MG63 (cell line): Measurements from ENCODE around the gene CCNF. TPM values are rescaled to one million over a fixed set of nuclear protein-coding genes. Genes with fewer than 3 reads are reported as not detected.
"Not testable (repeated sequence)": the region's sequence is repeated elsewhere in the genome, so short reads cannot be mapped to it uniquely, and the experiment has no call there.

Experiments
- DNase-seq: peaks from one replicate; pipeline ENCODE4 v3.0.0-alpha.2; 2020
- H3K27me3 ChIP-seq: fragments of 250-450 bp; sonication (Bioruptor Pico); 2 replicates; pipeline ENCODE4 v1.5.1; 2020; ENCODE audit warnings: mild to moderate bottlenecking, moderate library complexity
- H3K36me3 ChIP-seq: fragments of 250-450 bp; sonication (Bioruptor Pico); 2 replicates; pipeline ENCODE4 v1.5.1; 2020; ENCODE audit warnings: mild to moderate bottlenecking, moderate library complexity
- H3K4me3 ChIP-seq: fragments of 250-450 bp; sonication (Bioruptor Pico); 2 replicates; pipeline ENCODE4 v1.5.1; 2020; ENCODE audit warnings: mild to moderate bottlenecking, moderate library complexity
- H3K9me3 ChIP-seq: fragments of 250-450 bp; sonication (Bioruptor Pico); 2 replicates; pipeline ENCODE4 v1.5.1; 2020; ENCODE audit warnings: mild to moderate bottlenecking, moderate library complexity
- total RNA-seq: library from RNA; depleted of rRNA; stranded (reverse); fragments of >200 nt; shearing (Covaris generic); gene quantifications from 2 replicates; pipeline ENCODE4 v1.2.3, GENCODE V29; 2014; ENCODE audit warnings: low replicate concordance

CCNF gene
- total RNA-seq, 1 experiment from 2014 or later, result 35.9 TPM

DNA sequence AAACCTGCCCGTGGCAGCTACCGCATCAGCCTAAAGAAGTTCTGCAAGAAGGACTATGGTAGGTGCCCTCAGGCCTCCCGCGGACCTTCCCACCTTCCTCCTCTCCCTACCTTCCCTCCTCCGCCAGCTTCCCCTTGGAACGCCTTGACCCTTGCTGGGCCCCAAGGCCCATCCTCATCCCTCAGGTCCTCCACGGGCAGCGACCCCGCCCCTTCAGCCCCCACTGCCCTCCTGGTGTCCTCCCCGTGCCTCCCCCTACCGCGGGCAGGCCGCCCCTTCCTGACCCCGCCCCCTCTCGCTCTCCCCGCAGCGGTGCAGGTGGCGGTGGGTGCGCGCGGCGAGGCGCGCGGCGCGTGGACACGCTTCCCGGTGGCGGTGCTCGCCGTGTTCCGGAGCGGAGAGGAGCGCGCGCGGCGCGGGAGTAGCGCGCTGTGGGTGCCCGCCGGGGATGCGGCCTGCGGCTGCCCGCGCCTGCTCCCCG lies 44.2 kb downstream of the CCNF start:
- H3K36me3 ChIP-seq, result no peaks in the 10 kb centered on the region
- H3K9me3 ChIP-seq, result no peaks in the 10 kb centered on the region
- no peaks in the 10 kb centered on the region for H3K27me3 ChIP-seq
- H3K4me3 ChIP-seq, result peak overlapping the region; percentile 27; the same call in 1 of the 2 replicates
- DNase-seq, result no peak

DNA sequence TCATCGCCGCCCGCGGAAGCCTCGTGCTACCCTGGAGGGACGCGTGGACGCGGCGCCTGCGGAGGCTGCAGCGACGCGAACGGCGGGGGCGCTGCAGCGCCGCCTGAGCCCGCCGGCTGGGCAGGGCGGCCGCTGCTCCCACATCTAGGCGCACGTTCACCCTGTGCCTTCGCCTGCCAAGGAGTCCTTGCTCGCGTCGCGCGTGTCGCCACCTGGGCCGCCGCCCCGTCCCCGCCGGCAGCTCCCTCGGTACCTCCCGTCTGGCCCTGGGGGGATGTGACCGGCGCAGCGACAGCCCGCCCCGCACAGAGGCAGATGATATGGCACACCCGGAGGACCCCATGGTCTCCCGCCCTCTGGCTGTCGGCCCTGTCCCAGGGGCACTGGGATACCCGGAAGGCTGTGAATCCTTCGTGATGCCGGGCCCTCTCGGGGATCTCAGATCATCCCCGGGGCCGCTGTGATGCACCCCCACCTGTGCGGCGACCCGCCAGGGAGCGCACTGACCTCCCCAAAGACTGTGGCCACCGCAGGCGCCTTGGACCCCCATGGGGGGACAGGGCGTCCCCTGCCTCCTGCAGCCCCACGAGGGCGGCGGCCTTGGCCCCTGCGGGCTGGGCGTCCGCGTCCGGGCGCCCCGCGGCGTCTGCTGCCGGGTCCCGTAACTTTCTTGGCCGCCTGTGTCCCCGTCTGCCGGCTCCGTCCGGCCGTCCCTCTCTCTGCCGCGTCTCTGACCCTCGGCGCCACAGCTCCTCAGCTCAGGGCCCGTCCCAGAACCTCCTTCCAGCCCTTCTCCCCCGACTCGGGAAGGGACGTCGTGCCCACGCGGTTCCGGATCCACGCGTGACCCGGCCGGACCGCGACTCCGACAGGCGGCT lies 45.0 kb downstream of the CCNF start:
- no peaks in the 10 kb centered on the region for H3K36me3 ChIP-seq
- peak; percentile 51 for DNase-seq

DNA sequence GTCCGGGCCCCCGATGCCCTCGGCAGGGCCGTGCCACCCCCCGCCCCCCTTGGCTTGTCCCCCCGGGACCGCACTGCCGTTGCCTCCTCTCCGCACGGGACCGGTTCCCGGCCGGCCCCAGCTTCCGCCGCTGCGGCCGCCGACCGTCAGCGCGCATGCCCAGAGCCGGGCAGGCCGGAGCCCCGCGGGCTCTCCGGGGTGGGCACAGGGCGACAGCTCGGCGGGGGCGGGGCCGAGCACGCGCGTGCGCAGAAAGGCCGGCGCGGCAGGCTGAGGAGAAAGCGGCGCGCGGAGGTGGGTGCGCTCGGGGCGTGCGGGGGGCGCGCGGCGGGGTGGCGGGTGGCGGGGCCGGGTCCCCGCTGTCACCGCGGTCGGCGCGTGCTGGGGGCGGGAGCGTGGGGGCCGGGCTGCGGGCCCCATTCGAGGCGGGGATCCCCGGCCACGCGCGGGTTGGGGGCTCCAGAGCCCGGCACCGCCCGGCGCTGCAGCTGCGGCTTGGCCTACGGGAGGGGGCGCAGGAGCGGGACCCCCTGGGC lies 45.7 kb downstream of the CCNF start, which contains the start of gene TBC1D24:
Gene TBC1D24 (plus strand): TSS at position 251 of the 536 bp plus-strand sequence. CDS start 21,022 bp downstream, outside the sequence.
- peak within 1 kb of the TSS; percentile 84 for H3K4me3 ChIP-seq
- DNase-seq, result peak; percentile 89
- no peaks in the 10 kb centered on the region for H3K9me3 ChIP-seq
- H3K27me3 ChIP-seq, result no peaks in the 10 kb centered on the region
- H3K36me3 ChIP-seq, result no peaks in the 10 kb centered on the region

More for the DNA sequence above, 45.0 kb downstream of the CCNF start:
- Histone ChIP-seq H3K4me3 (peak overlapping the region; percentile 84), H3K9me3 (no peaks in the 10 kb centered on the region), H3K27me3 (no peaks in the 10 kb centered on the region)

DNA sequence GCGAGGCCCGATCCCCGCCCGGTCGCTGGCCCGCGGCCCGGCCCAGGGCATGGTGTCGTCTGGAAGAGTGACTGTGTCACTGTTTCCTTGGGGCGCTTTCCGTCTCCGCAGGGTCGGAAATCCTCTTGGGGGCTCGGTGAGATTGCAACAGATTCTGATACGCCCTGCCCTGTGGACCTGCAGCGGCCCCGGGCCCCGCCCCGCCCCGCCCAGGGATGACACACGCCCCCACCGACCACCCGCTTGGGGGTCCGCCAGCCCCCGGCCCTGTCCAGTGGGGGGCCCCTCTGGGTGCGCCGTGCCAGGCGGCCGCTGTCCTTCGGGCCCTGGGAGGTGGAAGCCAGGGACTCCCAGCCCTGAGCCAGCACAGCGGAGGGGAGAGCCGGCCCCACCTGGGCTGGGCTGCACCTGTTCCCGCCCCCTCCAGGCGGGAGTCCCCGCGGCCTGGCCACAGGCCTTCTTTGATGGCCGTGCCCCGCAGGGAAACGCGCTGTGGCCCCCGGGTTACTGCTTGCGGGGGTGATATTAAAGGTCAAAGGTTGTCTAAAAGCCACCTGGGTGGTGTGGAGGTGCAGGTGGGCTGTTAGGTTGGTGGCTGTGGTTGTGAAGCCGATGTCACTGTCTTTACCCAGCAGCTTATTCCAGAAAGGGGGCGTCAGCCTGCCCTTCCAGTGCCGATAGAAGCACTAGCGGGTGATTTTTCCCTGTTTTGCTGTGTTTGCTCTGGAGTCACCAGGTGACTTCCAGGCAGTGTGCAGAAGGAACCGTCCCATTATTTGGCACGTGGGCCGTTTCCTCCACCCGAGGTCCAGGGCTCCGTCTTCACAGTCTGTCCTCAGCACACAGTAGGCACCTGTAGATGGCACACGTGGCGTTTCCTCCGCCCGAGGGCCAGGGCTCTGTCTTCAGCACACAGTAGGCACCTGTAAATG lies 46.4 kb downstream of the CCNF start:
- Histone ChIP-seq H3K27me3 (no peaks in the 10 kb centered on the region), H3K9me3 (no peaks in the 10 kb centered on the region), H3K4me3 (peak overlapping the region; percentile 53), H3K36me3 (no peaks in the 10 kb centered on the region)
- DNase-seq, result no peak

DNA sequence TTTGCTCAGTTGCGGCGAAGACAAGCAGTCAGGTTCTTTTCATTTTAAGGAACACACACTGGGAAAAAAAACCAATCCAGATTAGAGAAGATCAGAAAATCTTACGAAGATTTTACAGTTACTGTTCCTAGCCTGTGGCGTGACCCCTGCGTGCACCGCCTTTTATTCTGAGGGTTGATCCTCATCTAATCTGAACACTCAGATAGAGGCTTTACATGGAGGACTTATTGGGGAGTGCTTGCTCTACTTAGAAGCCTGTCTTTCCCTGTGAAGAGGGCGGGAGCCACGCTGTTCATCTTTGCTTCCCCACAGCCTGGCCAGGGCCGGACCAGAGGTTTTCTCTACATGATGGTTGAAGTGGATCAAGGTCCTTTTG lies 47.1 kb downstream of the CCNF start:
- no peaks in the 10 kb centered on the region for H3K9me3 ChIP-seq
- DNase-seq, result no peak
- H3K36me3 ChIP-seq, result no peaks in the 10 kb centered on the region
- no peaks in the 10 kb centered on the region for H3K27me3 ChIP-seq
- H3K4me3 ChIP-seq, result no peak overlapping the region

DNA sequence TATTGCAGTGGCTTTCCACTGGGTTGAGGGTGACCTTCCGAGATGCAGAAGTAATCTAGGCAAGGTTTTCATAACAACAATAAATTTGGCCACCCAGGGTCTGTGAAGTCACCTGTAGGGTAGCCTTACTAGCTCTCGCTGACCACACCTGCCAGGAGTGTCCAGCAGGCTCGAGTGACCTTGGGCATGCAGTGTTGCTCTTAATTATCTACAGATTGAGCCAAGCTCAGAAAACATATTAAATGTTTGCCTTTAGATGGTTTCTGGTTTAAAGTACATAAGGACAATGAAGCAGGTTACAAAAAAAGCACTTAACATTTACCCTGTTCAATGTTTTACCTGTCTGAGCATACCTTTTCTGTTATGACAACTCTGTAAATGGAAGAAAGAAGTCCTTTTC lies 47.5 kb downstream of the CCNF start:
- DNase-seq, result no peak
- Histone ChIP-seq H3K27me3 (no peaks in the 10 kb centered on the region), H3K36me3 (no peaks in the 10 kb centered on the region), H3K4me3 (no peak overlapping the region), H3K9me3 (no peaks in the 10 kb centered on the region)

DNA sequence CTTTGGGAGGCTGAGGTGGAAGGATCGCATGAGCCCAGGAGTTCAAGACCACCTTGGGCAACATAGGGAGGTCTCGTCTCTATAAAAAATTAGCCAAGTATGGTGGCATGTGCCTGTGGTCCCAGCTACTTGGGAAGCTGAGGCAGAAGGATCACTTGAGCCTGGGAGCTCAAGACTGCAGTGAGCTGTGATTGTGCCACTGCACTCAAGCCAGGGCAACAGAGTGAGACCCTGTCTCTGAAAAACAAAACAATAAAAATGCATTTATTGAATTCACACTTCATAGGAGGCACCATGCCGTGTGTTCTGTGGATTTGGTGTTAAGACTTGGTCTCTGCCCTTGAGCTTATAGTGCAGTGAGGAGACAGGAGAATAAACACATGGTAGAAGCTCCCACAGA lies 48.1 kb downstream of the CCNF start:
- Histone ChIP-seq H3K36me3 (no peaks in the 10 kb centered on the region), H3K9me3 (no peaks in the 10 kb centered on the region), H3K4me3 (no peak overlapping the region), H3K27me3 (no peaks in the 10 kb centered on the region)
- no peak for DNase-seq

DNA sequence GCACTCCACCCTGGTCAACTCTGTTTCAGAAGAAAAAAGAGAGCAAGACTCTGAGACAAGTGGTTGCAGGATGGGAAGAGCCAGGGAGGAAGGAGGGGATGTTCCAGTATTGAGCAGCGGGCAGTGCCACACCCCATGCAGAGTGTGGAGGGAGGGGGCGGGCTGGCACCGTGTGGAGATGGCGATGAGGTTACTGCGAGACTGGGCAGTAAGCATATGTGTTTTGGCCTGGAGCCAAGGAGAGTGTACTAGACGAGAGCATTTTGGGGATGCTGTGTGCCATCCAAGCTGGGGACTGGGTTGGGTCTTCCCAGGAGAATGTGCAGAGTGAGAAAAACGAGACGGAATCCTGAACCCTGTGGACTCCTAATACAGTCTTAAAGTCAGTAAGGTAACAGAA lies 49.0 kb downstream of the CCNF start:
- Histone ChIP-seq H3K9me3 (no peaks in the 10 kb centered on the region), H3K36me3 (no peaks in the 10 kb centered on the region)

DNA sequence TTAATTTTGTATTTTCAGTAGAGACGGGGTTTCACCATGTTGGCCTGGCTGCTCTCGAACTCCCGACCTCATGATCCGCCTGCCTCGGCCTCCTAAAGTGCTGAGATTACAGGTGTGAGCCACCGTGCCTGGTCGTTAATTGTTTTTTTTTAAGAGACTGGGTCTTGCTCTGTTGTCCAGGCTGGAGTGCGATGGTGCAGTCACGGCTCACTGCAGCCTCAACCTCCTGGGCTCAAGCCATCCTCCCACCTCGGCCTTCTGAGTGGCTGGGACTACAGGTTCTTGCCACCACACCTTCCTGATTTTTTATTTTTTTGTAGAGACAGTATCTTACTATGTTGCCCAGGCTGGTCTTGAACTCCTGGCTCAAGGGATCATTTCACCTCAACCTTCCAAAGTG lies 50.7 kb downstream of the CCNF start:
- H3K9me3 ChIP-seq, H3K27me3 ChIP-seq, H3K4me3 ChIP-seq, H3K36me3 ChIP-seq, DNase-seq: not testable (repeated sequence)

More for the DNA sequence above, 49.0 kb downstream of the CCNF start:
- no peak for DNase-seq
- H3K4me3 ChIP-seq, result no peak overlapping the region
- no peaks in the 10 kb centered on the region for H3K27me3 ChIP-seq

DNA sequence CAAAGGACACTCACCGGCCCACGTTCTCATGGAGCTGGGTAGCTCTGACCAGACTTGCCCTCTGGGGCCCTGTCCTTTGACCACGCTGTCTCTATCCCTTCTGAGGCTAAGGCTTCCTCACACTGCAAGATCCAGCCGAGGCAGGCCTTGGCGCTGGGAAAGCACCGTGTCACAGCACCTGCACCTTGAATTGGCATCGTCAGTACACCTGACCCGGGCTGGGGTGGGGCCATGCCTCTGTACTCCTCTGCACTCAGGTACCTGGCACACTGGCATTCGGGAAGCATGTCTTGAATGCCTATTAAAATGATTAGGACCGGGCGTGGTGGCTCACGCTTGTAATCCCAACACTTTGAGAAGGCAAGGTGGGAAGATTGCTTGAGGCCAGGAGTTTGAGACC lies 51.7 kb downstream of the CCNF start:
- no peaks in the 10 kb centered on the region for H3K9me3 ChIP-seq
- no peak for DNase-seq
- no peaks in the 10 kb centered on the region for H3K27me3 ChIP-seq
- no peaks in the 10 kb centered on the region for H3K36me3 ChIP-seq
- H3K4me3 ChIP-seq, result no peak overlapping the region

DNA sequence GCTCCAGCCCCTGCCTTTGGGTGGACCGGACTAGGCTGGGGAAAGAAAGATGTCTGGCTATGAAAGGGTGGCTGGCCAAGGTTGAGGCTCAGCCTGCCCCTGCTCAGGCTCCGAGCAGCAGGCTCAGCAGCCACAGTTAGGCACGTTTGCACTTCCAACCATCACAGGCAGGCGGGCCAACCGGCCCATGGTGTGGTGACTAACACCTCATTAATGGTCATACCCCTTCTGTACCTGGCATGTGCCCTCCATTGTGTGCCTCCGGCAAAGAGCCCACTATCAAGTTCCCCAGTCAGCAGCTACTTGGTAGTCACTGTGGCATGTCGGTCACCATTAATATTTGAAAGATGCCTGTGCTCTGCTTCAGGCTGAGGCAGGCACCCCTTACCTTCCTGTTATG lies 52.4 kb downstream of the CCNF start:
- no peaks in the 10 kb centered on the region for H3K9me3 ChIP-seq
- no peak for DNase-seq
- no peaks in the 10 kb centered on the region for H3K36me3 ChIP-seq
- H3K4me3 ChIP-seq, result no peak overlapping the region
- no peaks in the 10 kb centered on the region for H3K27me3 ChIP-seq

DNA sequence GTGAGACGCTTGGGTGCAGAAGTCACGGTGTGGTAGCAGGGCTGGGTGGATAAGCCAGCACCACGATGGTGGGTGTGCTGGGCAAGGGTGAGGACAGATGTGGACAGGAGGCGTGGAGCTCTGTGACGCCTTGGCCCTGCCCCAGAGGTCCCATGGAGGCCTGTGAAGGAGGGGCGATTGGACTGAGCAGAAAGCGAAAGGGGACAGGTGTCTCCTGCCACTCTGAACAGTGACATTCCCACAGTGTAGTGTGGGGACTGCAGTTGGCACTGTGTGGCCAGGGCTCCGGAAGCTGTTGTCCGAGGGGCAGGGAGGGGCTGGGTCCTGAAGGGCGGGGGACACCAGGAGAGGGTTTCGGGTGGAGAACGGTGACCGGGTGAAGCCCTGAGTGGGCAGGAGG lies 53.0 kb downstream of the CCNF start:
- DNase-seq, result no peak
- no peak overlapping the region for H3K4me3 ChIP-seq
- H3K27me3 ChIP-seq, result no peaks in the 10 kb centered on the region
- no peaks in the 10 kb centered on the region for H3K9me3 ChIP-seq
- no peaks in the 10 kb centered on the region for H3K36me3 ChIP-seq

DNA sequence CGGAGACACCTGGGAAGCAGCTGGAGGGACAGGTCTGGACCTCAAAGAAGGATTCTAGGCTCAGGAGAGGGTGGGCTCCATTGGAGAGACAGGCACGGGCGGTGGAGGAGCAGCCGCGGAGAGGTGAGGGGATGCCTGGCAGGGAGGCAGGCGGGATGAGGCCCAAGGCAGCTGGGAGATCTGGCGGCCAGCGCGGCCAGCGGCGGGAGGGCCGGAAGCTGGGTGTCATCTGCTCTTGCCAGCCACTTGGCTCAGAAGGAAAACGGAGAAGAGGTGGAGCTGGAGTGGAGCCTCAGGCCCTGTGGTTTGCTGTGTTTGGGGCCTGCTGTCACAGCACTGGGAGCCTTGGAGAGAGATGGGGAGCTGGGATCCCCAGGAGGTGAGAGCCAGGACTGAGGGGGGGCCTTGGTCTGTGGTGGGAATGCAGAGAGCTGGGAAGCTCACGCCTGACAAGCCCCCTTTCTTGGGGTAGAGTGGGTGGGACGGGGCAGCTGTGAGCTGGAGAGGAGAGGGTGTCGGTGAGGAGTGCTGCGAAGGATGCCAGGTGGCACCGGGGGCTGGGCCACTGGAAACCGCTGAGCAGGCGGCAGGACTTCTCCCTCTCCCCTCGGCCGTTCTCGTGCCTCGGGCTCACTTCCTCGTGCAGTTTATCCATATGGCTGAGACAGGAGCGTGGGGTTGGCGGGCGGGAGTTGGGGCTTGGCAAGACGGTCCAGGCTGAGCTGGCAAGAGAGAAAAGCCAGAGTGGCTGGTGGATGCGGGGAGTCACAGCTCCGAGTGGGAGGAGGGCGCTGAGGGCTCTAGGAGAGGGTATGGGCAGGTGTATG lies 53.7 kb downstream of the CCNF start:
- no peaks in the 10 kb centered on the region for H3K27me3 ChIP-seq
- H3K4me3 ChIP-seq, result no peak overlapping the region
- DNase-seq, result peak; percentile 80
- no peaks in the 10 kb centered on the region for H3K9me3 ChIP-seq
- H3K36me3 ChIP-seq, result no peaks in the 10 kb centered on the region

DNA sequence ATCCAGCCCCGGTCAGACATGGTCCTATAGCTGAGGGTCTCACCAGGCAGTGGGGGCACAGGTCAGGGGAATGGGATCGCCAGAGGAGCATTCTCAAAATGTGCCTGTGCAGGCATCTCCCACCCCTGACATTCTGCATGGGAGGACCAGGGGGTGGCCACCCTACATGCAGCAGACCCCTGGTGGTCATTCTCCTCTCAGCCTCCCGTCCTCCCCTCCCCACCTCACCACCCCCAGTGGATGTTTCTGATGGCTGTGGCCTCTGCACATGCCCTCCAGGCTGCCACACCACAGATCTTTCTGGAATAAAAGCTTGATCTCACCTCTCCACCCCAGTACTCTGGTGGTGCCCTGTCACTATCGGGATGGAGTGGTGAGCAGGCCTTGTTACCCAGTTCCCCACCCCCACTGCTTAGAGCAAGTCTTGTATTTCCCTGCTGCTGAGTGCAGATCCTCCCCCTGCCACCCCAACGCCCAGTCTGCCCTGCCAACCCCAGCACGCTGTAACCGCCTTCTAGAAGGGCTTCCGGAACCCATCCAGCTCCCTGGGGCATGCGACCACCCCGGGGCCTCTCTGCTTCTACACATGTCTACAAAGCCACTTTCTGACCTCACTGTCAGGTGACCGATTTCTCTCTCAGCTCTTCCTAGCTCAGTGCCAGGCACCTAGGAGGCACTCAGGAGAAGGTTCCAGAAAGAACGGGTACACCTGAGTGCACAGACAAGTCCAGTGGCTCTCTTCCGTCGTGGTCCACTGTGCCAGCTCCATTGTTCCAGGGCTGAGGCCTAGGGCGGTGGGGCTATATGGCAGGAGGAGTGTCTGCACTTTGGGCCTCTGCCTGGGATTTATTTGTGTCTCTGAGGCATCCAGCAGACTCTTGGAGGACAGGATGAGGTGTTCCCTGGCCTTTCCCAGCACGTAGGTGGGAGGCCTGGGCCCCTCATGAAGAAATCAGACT lies 55.0 kb downstream of the CCNF start:
- Histone ChIP-seq H3K4me3 (no peak overlapping the region), H3K27me3 (no peaks in the 10 kb centered on the region), H3K36me3 (no peaks in the 10 kb centered on the region), H3K9me3 (no peaks in the 10 kb centered on the region)
- DNase-seq, result no peak

DNA sequence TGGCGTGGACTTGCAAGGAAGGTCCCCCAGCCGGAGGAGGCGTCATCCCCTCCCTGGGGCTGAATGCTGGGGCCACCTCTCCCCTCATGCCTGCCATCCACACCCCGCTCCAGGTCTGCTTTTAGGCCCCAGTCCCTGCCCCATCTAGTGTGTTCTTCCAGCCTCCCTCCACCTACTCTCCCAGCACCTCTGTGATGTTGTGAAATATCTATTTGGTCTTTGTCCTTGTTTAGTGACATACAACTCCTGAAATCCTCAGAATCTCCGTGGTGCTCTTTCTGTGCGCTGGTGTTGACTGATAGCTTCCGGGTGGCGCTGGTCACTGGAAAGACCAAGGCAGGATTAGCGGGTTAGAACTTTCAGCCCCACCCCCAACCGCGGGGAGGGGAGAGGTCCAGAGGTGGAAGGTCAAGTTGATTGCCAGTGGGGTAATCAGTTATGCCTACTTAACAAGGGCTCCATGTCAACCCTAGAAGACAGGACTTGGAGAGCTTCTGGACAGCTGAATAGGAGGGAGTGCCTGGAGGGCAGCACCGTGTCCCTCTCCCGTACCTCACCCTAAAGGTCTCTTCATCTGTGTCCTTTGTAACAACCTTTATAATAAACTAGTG lies 55.8 kb downstream of the CCNF start:
- no peak for DNase-seq

More for the DNA sequence above, 55.8 kb downstream of the CCNF start:
- no peaks in the 10 kb centered on the region for H3K9me3 ChIP-seq
- H3K36me3 ChIP-seq, result no peaks in the 10 kb centered on the region
- no peaks in the 10 kb centered on the region for H3K27me3 ChIP-seq
- H3K4me3 ChIP-seq, result no peak overlapping the region
